ENCODE measurements around the gene MAP2K4.

DNA sequence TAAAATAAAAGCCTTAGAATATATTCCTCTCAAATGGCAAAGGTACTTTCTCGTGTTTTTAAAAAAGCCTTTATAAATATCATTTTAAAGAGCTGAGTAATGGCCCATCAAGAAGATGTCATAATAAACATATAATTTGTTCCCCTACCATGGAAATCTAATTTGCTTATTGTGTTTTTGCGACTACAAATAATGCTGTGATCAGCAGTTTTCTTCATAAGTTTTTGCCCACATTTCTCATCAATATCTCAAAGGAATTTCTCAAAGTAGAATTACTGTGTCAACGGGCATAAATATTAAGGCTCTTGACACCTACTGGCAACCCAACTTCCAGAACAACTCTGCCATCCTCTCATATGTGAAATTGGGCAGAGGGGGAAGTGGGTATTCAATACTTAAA, 40.9 kb upstream of the MAP2K4 start:
- TF ChIP-seq POLR2A (IDR thresholded peaks at IDR 0.05), result no peak
- TF ChIP-seq, protein P1, sequence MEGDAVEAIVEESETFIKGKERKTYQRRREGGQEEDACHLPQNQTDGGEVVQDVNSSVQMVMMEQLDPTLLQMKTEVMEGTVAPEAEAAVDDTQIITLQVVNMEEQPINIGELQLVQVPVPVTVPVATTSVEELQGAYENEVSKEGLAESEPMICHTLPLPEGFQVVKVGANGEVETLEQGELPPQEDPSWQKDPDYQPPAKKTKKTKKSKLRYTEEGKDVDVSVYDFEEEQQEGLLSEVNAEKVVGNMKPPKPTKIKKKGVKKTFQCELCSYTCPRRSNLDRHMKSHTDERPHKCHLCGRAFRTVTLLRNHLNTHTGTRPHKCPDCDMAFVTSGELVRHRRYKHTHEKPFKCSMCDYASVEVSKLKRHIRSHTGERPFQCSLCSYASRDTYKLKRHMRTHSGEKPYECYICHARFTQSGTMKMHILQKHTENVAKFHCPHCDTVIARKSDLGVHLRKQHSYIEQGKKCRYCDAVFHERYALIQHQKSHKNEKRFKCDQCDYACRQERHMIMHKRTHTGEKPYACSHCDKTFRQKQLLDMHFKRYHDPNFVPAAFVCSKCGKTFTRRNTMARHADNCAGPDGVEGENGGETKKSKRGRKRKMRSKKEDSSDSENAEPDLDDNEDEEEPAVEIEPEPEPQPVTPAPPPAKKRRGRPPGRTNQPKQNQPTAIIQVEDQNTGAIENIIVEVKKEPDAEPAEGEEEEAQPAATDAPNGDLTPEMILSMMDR (IDR thresholded peaks at IDR 0.05), result no peak
